HuH-7 (cell line): ENCODE measurements around the gene SNX25.
"Not testable (repeated sequence)": the region's sequence is repeated elsewhere in the genome, so short reads cannot be mapped to it uniquely, and the experiment has no call there.

Source experiments
- DNase-seq: peaks from one replicate; pipeline ENCODE4 v3.0.0; 2011; ENCODE audit warnings: low spot score

The SNX25 gene

GRCh38 chr4:185305979-185306442, 96.6 kb downstream of the SNX25 start:
- no peak for DNase-seq

- no peak for DNase-seq
Observed at GRCh38 chr4:185307136-185307950, 97.9 kb downstream of the SNX25 start.

- DNase-seq = no peak
Observed at GRCh38 chr4:185309770-185310169, 100.4 kb downstream of the SNX25 start.

GRCh38 chr4:185311113-185311888, 101.9 kb downstream of the SNX25 start:
- no peak for DNase-seq

- no peak for DNase-seq
Observed at GRCh38 chr4:185312699-185313098, 103.3 kb downstream of the SNX25 start.

GRCh38 chr4:185317462-185317861, 108.1 kb downstream of the SNX25 start:
- not testable (repeated sequence) for DNase-seq

GRCh38 chr4:185317880-185318279, 108.5 kb downstream of the SNX25 start:
- DNase-seq = no peak

- no peak for DNase-seq
Observed at GRCh38 chr4:185318679-185319078, 109.3 kb downstream of the SNX25 start.

- DNase-seq = no peak
Observed at GRCh38 chr4:185322803-185323202, 113.4 kb downstream of the SNX25 start.

- no peak for DNase-seq
Observed at GRCh38 chr4:185323606-185324005, 114.2 kb downstream of the SNX25 start.

- not testable (repeated sequence) for DNase-seq
Observed at GRCh38 chr4:185324361-185324760, 115.0 kb downstream of the SNX25 start.

GRCh38 chr4:185325721-185326120, 116.3 kb downstream of the SNX25 start:
- DNase-seq = not testable (repeated sequence)

GRCh38 chr4:185328586-185328985, 119.2 kb downstream of the SNX25 start:
- DNase-seq = no peak

- not testable (repeated sequence) for DNase-seq
Observed at GRCh38 chr4:185329879-185330510, 120.6 kb downstream of the SNX25 start.

- DNase-seq = no peak
Observed at GRCh38 chr4:185332575-185333464, 123.4 kb downstream of the SNX25 start.

GRCh38 chr4:185334326-185334725, 124.9 kb downstream of the SNX25 start:
- DNase-seq = no peak

- DNase-seq = no peak
Observed at GRCh38 chr4:185335579-185335978, 126.2 kb downstream of the SNX25 start.

GRCh38 chr4:185339941-185340340, 130.5 kb downstream of the SNX25 start:
- no peak for DNase-seq

- DNase-seq = no peak
Observed at GRCh38 chr4:185341377-185341776, 132.0 kb downstream of the SNX25 start.

- no peak for DNase-seq
Observed at GRCh38 chr4:185341841-185342240, 132.4 kb downstream of the SNX25 start.

GRCh38 chr4:185343726-185344581, 134.6 kb downstream of the SNX25 start:
- no peak for DNase-seq
